Colon (tissue), 2 donors: ENCODE data around the gene KDM4B.

Source experiments
- FAIRE-seq: peaks from 2 replicates; lab custom pipeline; 2012; peaks lifted over from hg19 to GRCh38; lab: Jason Lieb, UNC
- donor health status: control.
- donor health status: control.

Gene KDM4B

GRCh38 chr19:5070930-5071329 is 102.0 kb downstream of the KDM4B start:
- no peak for FAIRE-seq

GRCh38 chr19:5071579-5071978 is 102.7 kb downstream of the KDM4B start:
- no peak for FAIRE-seq

GRCh38 chr19:5072115-5072514 is 103.2 kb downstream of the KDM4B start:
- FAIRE-seq, result no peak

- no peak for FAIRE-seq
These were observed 104.4 kb downstream of the KDM4B start for GRCh38 chr19:5073153-5073844.

GRCh38 chr19:5074407-5074806 is 105.5 kb downstream of the KDM4B start:
- no peak for FAIRE-seq

GRCh38 chr19:5074830-5075394 is 106.0 kb downstream of the KDM4B start:
- FAIRE-seq, result no peak

GRCh38 chr19:5075597-5075996 is 106.7 kb downstream of the KDM4B start:
- FAIRE-seq, result no peak

- FAIRE-seq, result no peak
These were observed 107.7 kb downstream of the KDM4B start for GRCh38 chr19:5076440-5077208.

GRCh38 chr19:5077209-5077515 is 108.2 kb downstream of the KDM4B start:
- FAIRE-seq, result no peak

- FAIRE-seq, result no peak
These were observed 109.3 kb downstream of the KDM4B start for GRCh38 chr19:5078182-5078581.

- FAIRE-seq, result no peak
These were observed 109.8 kb downstream of the KDM4B start for GRCh38 chr19:5078666-5079065.

GRCh38 chr19:5079071-5079774 is 110.3 kb downstream of the KDM4B start:
- FAIRE-seq, result no peak

GRCh38 chr19:5080030-5080654 is 111.2 kb downstream of the KDM4B start:
- no peak for FAIRE-seq

- no peak for FAIRE-seq
These were observed 111.9 kb downstream of the KDM4B start for GRCh38 chr19:5080809-5081208.

GRCh38 chr19:5081443-5082161 is 112.7 kb downstream of the KDM4B start:
- FAIRE-seq, result no peak

GRCh38 chr19:5083547-5083965 is 114.6 kb downstream of the KDM4B start:
- no peak for FAIRE-seq

GRCh38 chr19:5085566-5085965 is 116.7 kb downstream of the KDM4B start:
- FAIRE-seq, result no peak

- FAIRE-seq, result no peak
These were observed 117.3 kb downstream of the KDM4B start for GRCh38 chr19:5086230-5086629.

GRCh38 chr19:5086725-5087439 is 118.0 kb downstream of the KDM4B start:
- FAIRE-seq, result no peak

- FAIRE-seq, result no peak
These were observed 120.4 kb downstream of the KDM4B start for GRCh38 chr19:5089283-5089682.

GRCh38 chr19:5090465-5091017 is 121.6 kb downstream of the KDM4B start:
- no peak for FAIRE-seq
